SK-N-SH treated with all-trans-retinoic acid at 6 μM for 48 hours (cell line): Measurements from ENCODE around the gene SLC35F5.

ENCODE experiments used
- ATAC-seq: fragments of 200-7000 bp; cut with Tn5 transposase; 3 replicates; pipeline ENCODE4 v1.9.1; 2020; ENCODE audit warnings: mild to moderate bottlenecking, moderate library complexity
- BACH2 ChIP-seq: fragments of 250-450 bp; sonication (Bioruptor Pico); IDR thresholded peaks from 2 replicates; pipeline ENCODE4 v1.9.0; 2021; ENCODE audit warnings: mild to moderate bottlenecking, borderline replicate concordance
- CSDC2 ChIP-seq: fragments of 250-450 bp; sonication (Bioruptor Pico); IDR thresholded peaks from 2 replicates; pipeline ENCODE4 v1.5.0; 2020; ENCODE audit warnings: mild to moderate bottlenecking, moderate library complexity
- ESRRG ChIP-seq: fragments of 250-450 bp; sonication (Bioruptor Pico); IDR thresholded peaks from 2 replicates; pipeline ENCODE4 v1.6.1; 2021; ENCODE audit warnings: mild to moderate bottlenecking
- GLIS3 ChIP-seq: fragments of 250-450 bp; sonication (Bioruptor Pico); IDR thresholded peaks from 2 replicates; pipeline ENCODE4 v1.5.0; 2020; ENCODE audit warnings: mild to moderate bottlenecking, moderate library complexity
- ISL1 ChIP-seq: fragments of 250-450 bp; sonication (Bioruptor Pico); IDR thresholded peaks from 2 replicates; pipeline ENCODE4 v2.1.2; 2022; ENCODE audit warnings: mild to moderate bottlenecking, moderate library complexity
- OSR1 ChIP-seq: fragments of 250-450 bp; sonication (Bioruptor Pico); IDR thresholded peaks from 2 replicates; pipeline ENCODE4 v1.8.0; 2022; ENCODE audit warnings: moderate library complexity, mild to moderate bottlenecking, inconsistent platforms
- PPARA ChIP-seq: fragments of 250-450 bp; sonication (Bioruptor Pico); IDR thresholded peaks from 2 replicates; pipeline ENCODE4 v1.5.0; 2020; ENCODE audit warnings: mild to moderate bottlenecking, borderline replicate concordance
- SNAI2 ChIP-seq: fragments of 250-450 bp; sonication (Bioruptor Pico); IDR thresholded peaks from 2 replicates; pipeline ENCODE4 v1.5.0; 2020; ENCODE audit warnings: mild to moderate bottlenecking, moderate library complexity
- TCF4 ChIP-seq: fragments of 250-450 bp; sonication (Bioruptor Pico); IDR thresholded peaks from 2 replicates; pipeline ENCODE4 v1.8.0; 2021; ENCODE audit warnings: mild to moderate bottlenecking, moderate library complexity, borderline replicate concordance
- TOX ChIP-seq: fragments of 250-450 bp; sonication (Bioruptor Pico); IDR thresholded peaks from 2 replicates; pipeline ENCODE4 v1.8.0; 2021; ENCODE audit warnings: mild to moderate bottlenecking, moderate library complexity, borderline replicate concordance
- ZC3H10 ChIP-seq: fragments of 250-450 bp; sonication (Bioruptor Pico); IDR thresholded peaks from 2 replicates; pipeline ENCODE4 v1.5.1; 2021; ENCODE audit warnings: mild to moderate bottlenecking, moderate library complexity
- ZFP3 ChIP-seq: fragments of 250-450 bp; sonication (Bioruptor Pico); IDR thresholded peaks from 2 replicates; pipeline ENCODE4 v1.5.0; 2020; ENCODE audit warnings: mild to moderate bottlenecking, moderate library complexity
- ZFP30 ChIP-seq: fragments of 450-650 bp; formaldehyde crosslinking; IDR thresholded peaks from 2 replicates; pipeline ENCODE4 v1.5.0; 2022; ENCODE audit warnings: mild to moderate bottlenecking, moderate library complexity
- ZNF565 ChIP-seq: fragments of 450-650 bp; formaldehyde crosslinking; conservative IDR thresholded peaks from 2 replicates; pipeline ENCODE4 v1.5.0; 2020; ENCODE audit warnings: low read depth, mild to moderate bottlenecking, moderate library complexity
- ZNF70 ChIP-seq: fragments of 450-650 bp; formaldehyde crosslinking; IDR thresholded peaks from 2 replicates; pipeline ENCODE4 v1.5.0; 2020; ENCODE audit warnings: mild to moderate bottlenecking, moderate library complexity
- ZNF8 ChIP-seq: fragments of 450-650 bp; formaldehyde crosslinking; IDR thresholded peaks from 2 replicates; pipeline ENCODE4 v1.5.0; 2020; ENCODE audit warnings: mild to moderate bottlenecking, moderate library complexity
- TF ChIP-seq, protein P1 (sequence below): fragments of 250-450 bp; sonication (Bioruptor Pico); IDR thresholded peaks from 2 replicates; pipeline ENCODE4 v1.5.1; 2020; ENCODE audit warnings: low read depth, mild to moderate bottlenecking, moderate library complexity
- TF ChIP-seq, protein P2 (sequence below): fragments of 250-450 bp; sonication (Bioruptor Pico); IDR thresholded peaks from 2 replicates; pipeline ENCODE4 v1.8.0; 2021; ENCODE audit warnings: low read depth, mild to moderate bottlenecking, moderate library complexity, borderline replicate concordance
- TF ChIP-seq, protein P3 (sequence below): fragments of 250-450 bp; sonication (Bioruptor Pico); IDR thresholded peaks from 2 replicates; pipeline ENCODE4 v1.5.0; 2020; ENCODE audit warnings: mild to moderate bottlenecking, moderate library complexity
- TF ChIP-seq, protein P4 (sequence below): fragments of 250-450 bp; sonication (Bioruptor Pico); IDR thresholded peaks from 2 replicates; pipeline ENCODE4 v1.8.0; 2020; ENCODE audit warnings: mild to moderate bottlenecking, moderate library complexity, borderline replicate concordance
- TF ChIP-seq, protein P5 (sequence below): fragments of 250-450 bp; sonication (Bioruptor Pico); IDR thresholded peaks from 2 replicates; pipeline ENCODE4 v1.5.1; 2021; ENCODE audit warnings: mild to moderate bottlenecking, moderate library complexity

Gene SLC35F5

DNA sequence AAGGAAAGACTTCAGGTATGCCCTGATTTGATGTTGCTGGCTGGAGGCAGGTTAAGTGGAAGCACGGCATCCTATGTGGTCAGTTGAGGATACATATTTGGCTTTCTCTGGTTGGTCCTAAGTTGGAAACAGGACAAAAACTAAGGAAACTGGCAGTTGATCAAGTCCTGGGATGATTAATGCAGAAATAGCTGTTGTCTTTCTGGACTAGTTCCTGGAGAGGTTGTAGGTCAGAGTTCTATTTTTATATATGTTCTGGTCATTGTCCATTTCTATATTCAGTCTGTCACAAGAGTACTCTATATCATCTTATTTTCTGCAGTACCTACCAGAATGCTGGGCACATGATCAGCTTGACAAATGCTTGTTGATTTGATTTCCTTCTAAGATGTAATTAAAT, 4.0 kb upstream of the SLC35F5 start:
- no peak for ATAC-seq
- no peak for TF ChIP-seq BACH2 (CRISPR knock-in tag)
- TF ChIP-seq, protein P1, sequence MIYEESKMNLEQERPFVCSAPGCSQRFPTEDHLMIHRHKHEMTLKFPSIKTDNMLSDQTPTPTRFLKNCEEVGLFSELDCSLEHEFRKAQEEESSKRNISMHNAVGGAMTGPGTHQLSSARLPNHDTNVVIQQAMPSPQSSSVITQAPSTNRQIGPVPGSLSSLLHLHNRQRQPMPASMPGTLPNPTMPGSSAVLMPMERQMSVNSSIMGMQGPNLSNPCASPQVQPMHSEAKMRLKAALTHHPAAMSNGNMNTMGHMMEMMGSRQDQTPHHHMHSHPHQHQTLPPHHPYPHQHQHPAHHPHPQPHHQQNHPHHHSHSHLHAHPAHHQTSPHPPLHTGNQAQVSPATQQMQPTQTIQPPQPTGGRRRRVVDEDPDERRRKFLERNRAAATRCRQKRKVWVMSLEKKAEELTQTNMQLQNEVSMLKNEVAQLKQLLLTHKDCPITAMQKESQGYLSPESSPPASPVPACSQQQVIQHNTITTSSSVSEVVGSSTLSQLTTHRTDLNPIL (CRISPR knock-in tag), result no peak
- no peak for TF ChIP-seq ISL1 (CRISPR knock-in tag)
- TF ChIP-seq ZNF565 (CRISPR knock-in tag), result no peak
- TF ChIP-seq, protein P2, sequence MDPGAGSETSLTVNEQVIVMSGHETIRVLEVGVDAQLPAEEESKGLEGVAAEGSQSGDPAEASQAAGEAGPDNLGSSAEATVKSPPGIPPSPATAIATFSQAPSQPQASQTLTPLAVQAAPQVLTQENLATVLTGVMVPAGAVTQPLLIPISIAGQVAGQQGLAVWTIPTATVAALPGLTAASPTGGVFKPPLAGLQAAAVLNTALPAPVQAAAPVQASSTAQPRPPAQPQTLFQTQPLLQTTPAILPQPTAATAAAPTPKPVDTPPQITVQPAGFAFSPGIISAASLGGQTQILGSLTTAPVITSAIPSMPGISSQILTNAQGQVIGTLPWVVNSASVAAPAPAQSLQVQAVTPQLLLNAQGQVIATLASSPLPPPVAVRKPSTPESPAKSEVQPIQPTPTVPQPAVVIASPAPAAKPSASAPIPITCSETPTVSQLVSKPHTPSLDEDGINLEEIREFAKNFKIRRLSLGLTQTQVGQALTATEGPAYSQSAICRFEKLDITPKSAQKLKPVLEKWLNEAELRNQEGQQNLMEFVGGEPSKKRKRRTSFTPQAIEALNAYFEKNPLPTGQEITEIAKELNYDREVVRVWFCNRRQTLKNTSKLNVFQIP (CRISPR knock-in tag), result no peak
- no peak for TF ChIP-seq SNAI2 (CRISPR knock-in tag)
- no peak for TF ChIP-seq ZC3H10 (CRISPR knock-in tag)
- no peak for TF ChIP-seq GLIS3
- TF ChIP-seq, protein P3, sequence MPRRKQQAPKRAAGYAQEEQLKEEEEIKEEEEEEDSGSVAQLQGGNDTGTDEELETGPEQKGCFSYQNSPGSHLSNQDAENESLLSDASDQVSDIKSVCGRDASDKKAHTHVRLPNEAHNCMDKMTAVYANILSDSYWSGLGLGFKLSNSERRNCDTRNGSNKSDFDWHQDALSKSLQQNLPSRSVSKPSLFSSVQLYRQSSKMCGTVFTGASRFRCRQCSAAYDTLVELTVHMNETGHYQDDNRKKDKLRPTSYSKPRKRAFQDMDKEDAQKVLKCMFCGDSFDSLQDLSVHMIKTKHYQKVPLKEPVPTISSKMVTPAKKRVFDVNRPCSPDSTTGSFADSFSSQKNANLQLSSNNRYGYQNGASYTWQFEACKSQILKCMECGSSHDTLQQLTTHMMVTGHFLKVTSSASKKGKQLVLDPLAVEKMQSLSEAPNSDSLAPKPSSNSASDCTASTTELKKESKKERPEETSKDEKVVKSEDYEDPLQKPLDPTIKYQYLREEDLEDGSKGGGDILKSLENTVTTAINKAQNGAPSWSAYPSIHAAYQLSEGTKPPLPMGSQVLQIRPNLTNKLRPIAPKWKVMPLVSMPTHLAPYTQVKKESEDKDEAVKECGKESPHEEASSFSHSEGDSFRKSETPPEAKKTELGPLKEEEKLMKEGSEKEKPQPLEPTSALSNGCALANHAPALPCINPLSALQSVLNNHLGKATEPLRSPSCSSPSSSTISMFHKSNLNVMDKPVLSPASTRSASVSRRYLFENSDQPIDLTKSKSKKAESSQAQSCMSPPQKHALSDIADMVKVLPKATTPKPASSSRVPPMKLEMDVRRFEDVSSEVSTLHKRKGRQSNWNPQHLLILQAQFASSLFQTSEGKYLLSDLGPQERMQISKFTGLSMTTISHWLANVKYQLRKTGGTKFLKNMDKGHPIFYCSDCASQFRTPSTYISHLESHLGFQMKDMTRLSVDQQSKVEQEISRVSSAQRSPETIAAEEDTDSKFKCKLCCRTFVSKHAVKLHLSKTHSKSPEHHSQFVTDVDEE, result no peak
- TF ChIP-seq TCF4 (CRISPR knock-in tag), result no peak
- no peak for TF ChIP-seq OSR1

DNA sequence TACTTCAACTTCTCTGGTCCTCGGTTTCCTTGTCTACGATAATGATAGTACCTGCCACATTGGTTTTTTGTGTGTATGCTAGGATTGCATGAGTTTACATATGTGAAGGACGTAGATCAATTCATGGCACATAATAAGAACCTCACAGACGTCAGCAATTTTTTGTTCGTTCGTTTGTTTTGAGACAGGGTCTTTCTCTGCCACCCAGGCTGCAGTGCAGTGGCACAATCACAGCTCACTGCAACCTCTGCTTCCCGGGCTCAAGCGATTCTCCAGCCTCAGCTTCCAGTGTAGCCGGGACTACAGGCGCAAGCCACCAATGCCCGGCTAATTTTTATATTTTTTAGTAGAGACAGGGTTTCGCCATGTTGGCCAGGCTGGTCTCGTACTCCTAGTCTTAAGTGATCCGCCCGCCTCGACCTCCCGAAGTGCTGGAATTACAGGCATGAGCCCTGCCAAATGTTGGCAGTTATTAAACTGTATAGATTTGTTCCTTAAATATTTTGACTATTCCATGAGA, 756 bp upstream of the SLC35F5 start:
- no peak; the same call in 2 of the 3 replicates for ATAC-seq
- no peak for TF ChIP-seq ZNF8 (CRISPR knock-in tag)
- TF ChIP-seq ZNF70 (CRISPR knock-in tag), result no peak
- TF ChIP-seq, protein P4, sequence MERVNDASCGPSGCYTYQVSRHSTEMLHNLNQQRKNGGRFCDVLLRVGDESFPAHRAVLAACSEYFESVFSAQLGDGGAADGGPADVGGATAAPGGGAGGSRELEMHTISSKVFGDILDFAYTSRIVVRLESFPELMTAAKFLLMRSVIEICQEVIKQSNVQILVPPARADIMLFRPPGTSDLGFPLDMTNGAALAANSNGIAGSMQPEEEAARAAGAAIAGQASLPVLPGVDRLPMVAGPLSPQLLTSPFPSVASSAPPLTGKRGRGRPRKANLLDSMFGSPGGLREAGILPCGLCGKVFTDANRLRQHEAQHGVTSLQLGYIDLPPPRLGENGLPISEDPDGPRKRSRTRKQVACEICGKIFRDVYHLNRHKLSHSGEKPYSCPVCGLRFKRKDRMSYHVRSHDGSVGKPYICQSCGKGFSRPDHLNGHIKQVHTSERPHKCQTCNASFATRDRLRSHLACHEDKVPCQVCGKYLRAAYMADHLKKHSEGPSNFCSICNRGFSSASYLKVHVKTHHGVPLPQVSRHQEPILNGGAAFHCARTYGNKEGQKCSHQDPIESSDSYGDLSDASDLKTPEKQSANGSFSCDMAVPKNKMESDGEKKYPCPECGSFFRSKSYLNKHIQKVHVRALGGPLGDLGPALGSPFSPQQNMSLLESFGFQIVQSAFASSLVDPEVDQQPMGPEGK (CRISPR knock-in tag), result no peak
- TF ChIP-seq, protein P3, result no peak
- TF ChIP-seq TCF4 (CRISPR knock-in tag), result no peak
- no peak for TF ChIP-seq PPARA
- TF ChIP-seq, protein P2 (CRISPR knock-in tag), result no peak
- no peak for TF ChIP-seq ZNF565 (CRISPR knock-in tag)
- TF ChIP-seq ZFP3 (CRISPR knock-in tag), result no peak
- no peak for TF ChIP-seq BACH2 (CRISPR knock-in tag)
- no peak for TF ChIP-seq OSR1
- TF ChIP-seq, protein P5, sequence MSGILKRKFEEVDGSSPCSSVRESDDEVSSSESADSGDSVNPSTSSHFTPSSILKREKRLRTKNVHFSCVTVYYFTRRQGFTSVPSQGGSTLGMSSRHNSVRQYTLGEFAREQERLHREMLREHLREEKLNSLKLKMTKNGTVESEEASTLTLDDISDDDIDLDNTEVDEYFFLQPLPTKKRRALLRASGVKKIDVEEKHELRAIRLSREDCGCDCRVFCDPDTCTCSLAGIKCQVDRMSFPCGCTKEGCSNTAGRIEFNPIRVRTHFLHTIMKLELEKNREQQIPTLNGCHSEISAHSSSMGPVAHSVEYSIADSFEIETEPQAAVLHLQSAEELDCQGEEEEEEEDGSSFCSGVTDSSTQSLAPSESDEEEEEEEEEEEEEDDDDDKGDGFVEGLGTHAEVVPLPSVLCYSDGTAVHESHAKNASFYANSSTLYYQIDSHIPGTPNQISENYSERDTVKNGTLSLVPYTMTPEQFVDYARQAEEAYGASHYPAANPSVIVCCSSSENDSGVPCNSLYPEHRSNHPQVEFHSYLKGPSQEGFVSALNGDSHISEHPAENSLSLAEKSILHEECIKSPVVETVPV (CRISPR knock-in tag), result no peak
- no peak for TF ChIP-seq ESRRG (CRISPR knock-in tag)
- no peak for TF ChIP-seq GLIS3
- TF ChIP-seq ZFP30 (CRISPR knock-in tag), result no peak
- no peak for TF ChIP-seq CSDC2
- TF ChIP-seq SNAI2 (CRISPR knock-in tag), result no peak
- TF ChIP-seq TOX, result no peak
- TF ChIP-seq, protein P1 (CRISPR knock-in tag), result no peak
